Vagina (tissue), 2 donors: ENCODE data around the gene AFAP1.

Experiments
- CTCF ChIP-seq, 3 experiments: fragments of 450-650 bp in 2 of 3; fragments of 200-600 bp in 1 of 3; sonication (generic) in 1 of 3; IDR thresholded peaks; one replicate each; pipeline ENCODE4 v1.5.1; 2017 to 2019; ENCODE audit warnings: antibody characterized with exemption in 3 of 3, mild to moderate bottlenecking in 2 of 3, moderate library complexity in 2 of 3
- POLR2A ChIP-seq, 2 donors: fragments of 450-650 bp; IDR thresholded peaks; one replicate each; pipeline ENCODE4 v1.6.1; 2017; ENCODE audit warnings: antibody characterized with exemption in 2 of 2, mild to moderate bottlenecking in 2 of 2, moderate library complexity in 2 of 2

- TF ChIP-seq CTCF (IDR thresholded peaks at IDR 0.05), result no peak
- TF ChIP-seq POLR2A (IDR thresholded peaks at IDR 0.05), result no peak
Measured at GRCh38 chr4:7963691-7964090, 24.0 kb upstream of the AFAP1 start.
